AG09319 (cell line): ENCODE results near the gene TOM1.

Experiments used
- DNase-seq: peaks from one replicate; pipeline ENCODE4 v3.0.0-alpha.2; 2010; ENCODE audit warnings: low read depth; ENCODE audit errors: extremely low read depth
- TF ChIP-seq, protein P1 (sequence below): IDR thresholded peaks from 2 replicates; pipeline ENCODE4 v1.5.1; 2011; ENCODE audit warnings: low read depth, mild to moderate bottlenecking, inconsistent platforms, low read length, moderate library complexity

TOM1 gene

DNA sequence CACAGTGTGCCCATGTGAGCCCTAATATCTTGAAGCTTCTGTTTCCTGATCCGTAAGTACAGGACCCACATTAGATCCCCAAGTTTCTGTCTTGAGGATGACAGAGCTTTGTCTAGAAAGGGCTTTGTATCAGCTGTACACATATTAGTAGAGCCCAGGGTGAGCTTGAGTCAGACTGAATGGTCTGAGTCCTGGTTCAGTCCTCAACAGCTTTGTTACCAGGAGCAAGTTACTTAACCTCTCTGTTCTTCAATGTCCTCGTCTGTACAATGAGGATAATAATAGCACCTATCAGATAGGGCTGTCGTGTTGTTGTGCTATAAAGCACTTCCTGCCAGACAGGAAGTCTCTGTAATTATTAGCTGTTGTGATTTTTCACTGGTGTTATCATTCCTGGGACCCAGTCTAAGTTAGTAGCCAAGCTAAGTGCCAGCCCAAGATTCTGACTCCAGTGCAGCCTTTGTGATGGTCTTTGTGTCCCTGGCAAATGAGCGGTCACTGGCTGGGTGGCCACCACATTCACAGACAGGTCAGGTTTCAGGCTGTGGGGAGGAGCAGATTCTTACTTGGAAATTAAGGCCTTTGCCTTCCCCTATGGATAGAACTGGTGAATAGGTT lies 6.8 kb downstream of the TOM1 start:
- no peak for DNase-seq
- TF ChIP-seq, protein P1, sequence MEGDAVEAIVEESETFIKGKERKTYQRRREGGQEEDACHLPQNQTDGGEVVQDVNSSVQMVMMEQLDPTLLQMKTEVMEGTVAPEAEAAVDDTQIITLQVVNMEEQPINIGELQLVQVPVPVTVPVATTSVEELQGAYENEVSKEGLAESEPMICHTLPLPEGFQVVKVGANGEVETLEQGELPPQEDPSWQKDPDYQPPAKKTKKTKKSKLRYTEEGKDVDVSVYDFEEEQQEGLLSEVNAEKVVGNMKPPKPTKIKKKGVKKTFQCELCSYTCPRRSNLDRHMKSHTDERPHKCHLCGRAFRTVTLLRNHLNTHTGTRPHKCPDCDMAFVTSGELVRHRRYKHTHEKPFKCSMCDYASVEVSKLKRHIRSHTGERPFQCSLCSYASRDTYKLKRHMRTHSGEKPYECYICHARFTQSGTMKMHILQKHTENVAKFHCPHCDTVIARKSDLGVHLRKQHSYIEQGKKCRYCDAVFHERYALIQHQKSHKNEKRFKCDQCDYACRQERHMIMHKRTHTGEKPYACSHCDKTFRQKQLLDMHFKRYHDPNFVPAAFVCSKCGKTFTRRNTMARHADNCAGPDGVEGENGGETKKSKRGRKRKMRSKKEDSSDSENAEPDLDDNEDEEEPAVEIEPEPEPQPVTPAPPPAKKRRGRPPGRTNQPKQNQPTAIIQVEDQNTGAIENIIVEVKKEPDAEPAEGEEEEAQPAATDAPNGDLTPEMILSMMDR, result no peak

DNA sequence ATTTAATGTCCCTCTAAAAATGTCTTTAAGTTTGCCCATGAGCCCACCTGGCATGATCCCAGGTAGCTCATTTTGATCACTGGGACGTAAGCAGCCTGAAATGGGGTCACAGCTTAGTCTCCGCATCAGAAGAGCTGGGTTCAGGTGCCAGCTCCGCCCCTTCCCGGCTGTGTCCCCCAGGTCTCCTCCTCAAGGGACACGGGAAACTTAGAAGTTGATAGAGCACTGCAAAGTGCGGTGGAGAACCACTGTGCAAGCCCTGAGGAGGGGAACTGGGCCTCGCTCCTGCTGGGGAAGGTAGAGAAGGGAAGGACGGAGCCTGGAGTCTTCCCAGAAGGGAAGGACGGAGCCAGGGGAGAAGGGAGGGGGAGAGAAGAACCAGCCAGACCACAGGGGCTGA lies 7.7 kb downstream of the TOM1 start:
- TF ChIP-seq, protein P1, result no peak
- no peak for DNase-seq

GRCh38 chr22:35307892-35308291 lies 8.2 kb downstream of the TOM1 start:
- TF ChIP-seq, protein P1, result no peak
- no peak for DNase-seq

DNA sequence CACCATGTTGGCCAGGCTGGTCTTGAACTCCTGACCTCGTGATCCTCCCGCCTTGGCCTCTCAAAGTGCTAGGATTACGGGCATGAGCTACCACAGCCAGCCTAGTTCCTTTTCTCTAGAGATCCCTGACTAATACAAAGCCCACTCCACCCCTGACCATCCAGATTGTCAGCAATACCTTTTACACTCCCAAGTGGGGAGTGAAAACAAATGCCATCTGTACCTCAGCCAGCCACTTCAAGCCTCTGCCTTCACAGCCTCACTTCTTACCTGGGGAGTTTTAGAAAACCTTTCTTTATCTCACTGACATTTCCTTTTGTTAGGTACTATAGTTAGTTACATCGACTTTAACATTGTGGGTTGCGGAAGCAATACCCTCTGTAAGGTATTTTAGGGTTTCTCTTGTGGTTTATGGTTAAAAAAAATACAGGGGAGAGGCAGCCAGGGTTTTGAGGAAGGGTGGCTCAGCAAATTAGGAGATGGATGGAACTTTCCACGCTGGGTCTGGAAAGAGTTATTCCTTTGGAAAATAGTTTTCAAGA lies 8.9 kb downstream of the TOM1 start:
- TF ChIP-seq, protein P1, result no peak
- no peak for DNase-seq

- DNase-seq, result no peak
- TF ChIP-seq, protein P1, result no peak
These were observed 11.2 kb downstream of the TOM1 start for GRCh38 chr22:35310556-35311550.

- TF ChIP-seq, protein P1, result no peak
- no peak for DNase-seq
These were observed 11.9 kb downstream of the TOM1 start for GRCh38 chr22:35311551-35311999.
